Stimulated activated CD4-positive, alpha-beta T cell treated with anti-CD3 and anti-CD28 coated beads, TNF-alpha, amount 100 ng/mL, for 4 hours (primary cell): ENCODE measurements around the gene PIEZO1.

Experiments
- DNase-seq, 3 experiments: peaks; one replicate each; pipeline ENCODE4 v3.0.0-alpha.2; 2020; ENCODE audit warnings: low read depth in 3 of 3

PIEZO1 gene

GRCh38 chr16:88691924-88692560 lies 93.0 kb downstream of the PIEZO1 start:
- no peak for DNase-seq

- DNase-seq = no peak
Observed at GRCh38 chr16:88691129-88691813, 93.7 kb downstream of the PIEZO1 start.

GRCh38 chr16:88690341-88691128 lies 94.5 kb downstream of the PIEZO1 start:
- DNase-seq = no peak

GRCh38 chr16:88688013-88688778 lies 96.8 kb downstream of the PIEZO1 start:
- DNase-seq = no peak

- no peak for DNase-seq
Observed at GRCh38 chr16:88687676-88688012, 97.4 kb downstream of the PIEZO1 start.

GRCh38 chr16:88687254-88687576 lies 97.8 kb downstream of the PIEZO1 start:
- no peak for DNase-seq

- DNase-seq = peak; percentile 78 to 87 (median 78)
Observed at GRCh38 chr16:88686439-88687253, 98.4 kb downstream of the PIEZO1 start, which contains the start of gene SNAI3. Gene SNAI3 (minus strand): TSS chr16:88686507. CDS start chr16:88686406, 101 bp downstream.

GRCh38 chr16:88686062-88686438 lies 99.0 kb downstream of the PIEZO1 start:
- DNase-seq = no peak

GRCh38 chr16:88685156-88686061 lies 99.6 kb downstream of the PIEZO1 start:
- DNase-seq = peak in 2 of 3 experiments; percentile 56 to 58

GRCh38 chr16:88684569-88685155 lies 100.4 kb downstream of the PIEZO1 start:
- DNase-seq = no peak

- no peak for DNase-seq
Observed at GRCh38 chr16:88681709-88682451, 103.1 kb downstream of the PIEZO1 start.

GRCh38 chr16:88681084-88681680 lies 103.8 kb downstream of the PIEZO1 start:
- no peak for DNase-seq

GRCh38 chr16:88680554-88681083 lies 104.4 kb downstream of the PIEZO1 start:
- DNase-seq = no peak

GRCh38 chr16:88678224-88678979 lies 106.6 kb downstream of the PIEZO1 start:
- no peak for DNase-seq

GRCh38 chr16:88677721-88678120 lies 107.3 kb downstream of the PIEZO1 start:
- DNase-seq = no peak

- DNase-seq = no peak
Observed at GRCh38 chr16:88676502-88677242, 108.3 kb downstream of the PIEZO1 start.
